HG03460 (cell line): ENCODE data around the gene CFAP91.

Experiments
- ATAC-seq: cut with Tn5 transposase; IDR thresholded peaks from one replicate; pipeline ENCODE4 v1.9.1; 2021; ENCODE audit not compliant: unreplicated experiment

The CFAP91 gene

DNA sequence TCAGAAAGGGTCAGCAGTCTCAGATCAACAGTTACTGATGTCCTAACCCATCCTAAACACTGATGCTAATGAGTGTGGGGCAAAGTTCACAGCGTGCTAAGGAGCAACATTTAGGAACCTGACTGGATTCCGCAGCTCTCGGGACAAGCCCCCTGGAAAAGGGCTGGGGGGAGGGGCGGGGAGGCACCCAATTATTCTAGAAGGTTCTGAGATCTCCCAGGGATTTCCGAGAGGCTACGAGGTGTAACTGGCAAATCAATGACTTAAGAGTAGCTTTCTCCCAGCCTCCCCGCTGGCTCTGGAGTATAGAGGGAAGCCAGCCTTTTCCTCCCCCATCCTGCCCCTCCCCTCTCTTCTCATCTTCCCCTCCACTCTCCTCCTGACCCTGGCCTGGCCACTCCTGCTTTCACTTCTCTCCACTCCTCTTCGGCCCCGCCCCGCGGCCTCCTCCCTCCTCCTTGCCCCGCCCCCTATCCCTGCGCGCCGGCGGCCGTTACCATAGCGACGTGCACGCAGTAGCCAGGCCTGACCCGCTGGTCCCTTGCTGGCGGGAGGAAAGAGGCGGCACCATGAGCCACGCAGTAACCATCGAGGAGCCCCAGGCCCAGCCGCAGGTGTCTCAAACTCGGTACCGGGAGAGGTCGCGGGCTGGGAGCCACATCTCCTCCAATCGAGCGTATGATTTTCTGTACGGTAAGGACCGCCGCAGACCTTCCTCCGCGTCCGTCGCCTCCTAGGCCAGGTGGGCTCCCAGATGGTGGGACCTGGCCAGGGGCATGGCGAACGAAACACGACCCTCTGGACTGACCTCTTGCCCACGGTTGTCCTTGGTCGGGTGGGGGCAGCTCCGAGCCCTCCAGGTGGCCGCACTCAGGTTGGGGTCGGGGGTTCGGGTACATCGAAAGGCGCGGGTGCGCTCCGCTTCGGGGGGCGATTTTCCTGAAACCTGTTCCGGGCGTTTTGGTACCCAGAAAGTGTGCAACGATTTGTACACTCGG lies at the start of gene CFAP91:
Gene CFAP91 (plus strand): TSS at position 493 of the 998 bp plus-strand sequence. CDS start 77 bp downstream, at position 570.
- peak; percentile 88 for ATAC-seq

DNA sequence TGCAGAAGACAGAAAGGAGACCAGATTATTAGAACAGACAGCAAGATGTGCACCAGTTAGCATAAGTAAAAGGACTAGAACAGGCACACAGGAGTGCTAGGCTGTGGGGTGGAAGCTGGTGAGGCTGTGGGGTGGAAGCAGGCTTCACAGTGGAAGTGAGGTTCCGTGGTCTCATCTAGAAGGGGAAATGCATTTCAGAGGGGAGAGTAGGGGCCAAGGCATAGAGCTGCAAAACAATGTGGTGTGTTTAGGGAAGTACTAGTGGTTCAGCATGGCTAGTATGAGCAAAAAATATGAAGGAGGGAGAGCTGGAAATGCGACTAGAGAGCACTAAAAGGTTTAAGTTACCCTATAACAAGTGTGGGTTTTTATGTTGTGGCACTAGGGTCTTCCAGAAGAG lies 48.9 kb upstream of the CFAP91 start:
- no peak for ATAC-seq

- ATAC-seq: no peak
Observed at GRCh38 chr3:119657887-119658702, 44.7 kb upstream of the CFAP91 start.

DNA sequence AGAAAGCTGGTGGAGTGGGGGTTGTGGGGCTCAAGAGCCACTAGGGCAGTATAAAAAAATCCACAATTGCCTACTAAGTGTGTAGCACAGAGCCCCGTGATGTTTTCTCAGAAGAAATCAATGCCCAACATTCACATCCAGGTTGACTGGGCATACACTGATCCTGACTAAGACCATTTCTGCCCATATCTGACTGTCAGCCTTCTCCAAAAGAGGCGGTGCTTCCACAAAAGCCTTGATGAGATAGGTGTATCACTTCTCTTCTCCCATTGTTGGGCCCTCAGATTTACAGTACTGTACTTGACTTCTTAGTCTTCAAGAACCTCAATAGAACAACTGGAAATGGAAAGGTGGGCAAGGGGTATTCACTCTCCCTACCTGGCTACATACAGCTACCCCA lies 43.8 kb upstream of the CFAP91 start:
- ATAC-seq: no peak

- no peak for ATAC-seq
Observed at GRCh38 chr3:119659606-119660291, 43.1 kb upstream of the CFAP91 start.

DNA sequence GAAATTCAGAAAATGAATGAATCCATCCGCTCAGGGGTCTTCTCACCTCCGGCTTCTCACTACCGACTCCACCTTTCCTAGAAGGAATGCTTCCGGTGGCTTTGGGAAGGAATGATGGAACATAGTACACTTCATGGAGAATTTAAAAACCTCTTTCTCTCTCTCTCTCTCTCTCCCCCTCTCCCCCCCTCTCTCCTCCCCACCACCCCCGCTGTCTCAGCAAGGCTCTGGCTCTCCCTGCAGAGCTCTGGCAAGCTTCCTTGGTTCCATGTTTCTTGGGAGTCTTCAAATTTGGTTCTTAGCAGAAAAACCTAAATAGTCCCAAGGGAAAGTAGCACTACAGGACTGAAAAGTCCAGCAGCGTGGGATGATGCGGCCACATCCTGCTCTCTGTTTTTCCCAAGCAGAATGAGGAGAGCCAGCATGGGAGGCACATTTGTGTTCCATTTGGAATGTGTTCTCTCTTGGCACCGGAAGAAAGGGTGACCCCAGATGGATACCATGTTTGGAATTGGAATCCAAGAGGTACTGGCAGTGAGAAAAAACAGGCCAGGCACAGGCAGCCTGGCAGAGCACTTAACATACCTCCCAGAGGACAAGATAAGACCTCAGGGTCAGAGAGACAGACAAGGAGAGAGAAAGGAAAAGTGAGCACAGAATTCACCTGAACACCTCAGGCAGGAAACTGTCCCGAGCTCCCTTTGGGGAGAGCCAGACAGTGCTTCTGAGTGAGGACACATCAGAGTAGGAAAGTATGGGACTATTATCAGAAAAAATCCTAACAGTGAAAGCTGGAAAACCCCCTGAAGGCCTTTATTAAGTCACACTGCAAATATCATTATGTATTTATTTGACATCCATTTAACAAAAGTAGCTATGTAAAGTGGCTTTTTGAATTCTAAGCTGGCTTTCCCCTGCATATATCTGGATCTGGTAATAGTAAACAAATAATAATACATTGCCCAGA lies 42.1 kb upstream of the CFAP91 start, which contains the start of gene POPDC2:
Gene POPDC2 (minus strand): TSS at position 116 of the 967 bp plus-strand sequence. CDS start 166 bp downstream, outside the sequence.
- ATAC-seq: no peak

GRCh38 chr3:119662604-119663373 lies 40.0 kb upstream of the CFAP91 start:
- ATAC-seq: no peak

DNA sequence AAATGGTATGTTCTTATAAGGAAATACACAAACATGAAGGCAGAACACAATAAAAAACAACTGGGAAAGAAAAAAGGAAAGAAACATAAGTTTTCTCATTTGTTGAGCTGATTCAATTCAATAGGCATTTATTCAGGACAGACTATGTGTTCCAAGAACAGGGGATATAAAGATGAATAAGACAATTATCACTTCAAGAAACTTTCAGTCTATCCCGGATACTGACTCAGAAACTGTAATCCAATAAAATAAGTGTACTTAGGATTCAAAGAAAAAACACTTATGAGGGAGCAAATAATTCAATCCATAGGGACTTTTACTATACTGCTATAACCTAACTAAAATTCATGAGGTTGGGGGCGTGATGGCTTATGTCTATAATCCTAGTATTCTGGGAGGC lies 38.9 kb upstream of the CFAP91 start:
- no peak for ATAC-seq

DNA sequence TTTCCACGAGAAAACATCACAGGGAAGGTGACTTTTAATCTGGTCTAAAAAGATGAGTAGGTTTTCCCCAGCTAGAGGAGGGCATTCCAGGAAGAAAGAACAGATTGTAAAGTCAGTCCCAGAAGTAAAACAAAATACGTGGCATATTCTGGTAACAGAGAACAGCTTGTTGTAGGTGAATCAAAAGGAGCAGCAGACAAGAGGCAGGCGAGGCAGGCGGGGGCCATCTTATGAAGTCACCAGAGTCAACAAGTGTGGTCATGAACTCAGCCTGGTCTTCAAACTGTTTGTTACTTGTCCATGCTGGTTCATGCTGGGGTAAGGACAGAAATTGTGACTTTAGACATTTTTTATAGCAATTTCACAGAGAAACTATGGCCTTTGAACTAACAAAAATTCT lies 38.5 kb upstream of the CFAP91 start:
- no peak for ATAC-seq

GRCh38 chr3:119664850-119665379 lies 37.9 kb upstream of the CFAP91 start:
- ATAC-seq: no peak

GRCh38 chr3:119665954-119666559 lies 36.8 kb upstream of the CFAP91 start:
- ATAC-seq: no peak

DNA sequence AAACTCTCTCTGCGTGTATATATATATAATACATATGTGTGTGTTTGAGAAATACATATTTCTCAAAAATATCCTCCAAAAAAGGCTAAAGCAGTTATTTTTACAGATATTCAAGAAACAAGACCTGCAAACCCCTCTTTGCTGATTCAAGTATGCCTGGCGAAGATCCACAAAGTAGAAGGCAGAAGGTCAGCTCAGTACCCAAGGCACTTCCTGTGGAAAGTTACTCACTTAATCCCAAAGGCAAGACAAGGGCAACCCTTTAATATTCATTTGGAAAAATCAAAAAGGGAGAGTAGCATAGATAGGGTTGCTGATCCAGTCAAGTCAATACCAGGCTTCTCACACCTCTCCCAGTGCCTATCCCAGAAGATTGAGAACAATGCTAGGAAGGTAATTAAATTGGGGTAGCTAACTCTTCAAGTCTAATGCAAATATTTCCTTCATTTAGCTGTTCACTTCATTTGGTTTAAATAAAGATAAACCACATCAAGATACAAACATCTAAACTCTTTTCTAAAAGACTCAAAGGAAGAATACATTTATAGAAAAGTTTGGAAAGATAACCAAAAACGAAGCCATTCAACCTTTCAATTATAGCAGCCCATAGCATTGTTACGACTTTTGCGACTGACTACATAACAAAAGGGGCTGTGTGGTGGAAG lies 32.8 kb upstream of the CFAP91 start:
- no peak for ATAC-seq

DNA sequence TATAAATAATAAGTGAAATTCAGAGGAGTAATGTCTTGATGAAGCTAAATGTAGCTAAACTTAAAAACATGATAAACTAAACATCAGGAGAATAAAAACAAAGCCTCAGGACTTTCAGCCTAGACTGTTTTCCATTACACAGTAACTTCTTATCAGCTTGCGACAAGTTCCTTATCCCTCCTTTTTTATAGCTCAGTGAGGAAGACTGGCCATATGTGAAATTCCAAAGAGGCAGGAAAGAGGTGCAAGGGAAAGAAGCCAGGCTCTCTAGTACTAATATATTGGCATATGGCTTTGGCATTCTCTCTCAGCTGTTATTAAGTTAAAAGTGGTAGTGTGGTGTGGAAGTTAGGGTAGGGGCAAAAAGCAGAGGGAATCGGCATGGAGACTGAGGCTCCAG lies 30.0 kb upstream of the CFAP91 start:
- no peak for ATAC-seq

DNA sequence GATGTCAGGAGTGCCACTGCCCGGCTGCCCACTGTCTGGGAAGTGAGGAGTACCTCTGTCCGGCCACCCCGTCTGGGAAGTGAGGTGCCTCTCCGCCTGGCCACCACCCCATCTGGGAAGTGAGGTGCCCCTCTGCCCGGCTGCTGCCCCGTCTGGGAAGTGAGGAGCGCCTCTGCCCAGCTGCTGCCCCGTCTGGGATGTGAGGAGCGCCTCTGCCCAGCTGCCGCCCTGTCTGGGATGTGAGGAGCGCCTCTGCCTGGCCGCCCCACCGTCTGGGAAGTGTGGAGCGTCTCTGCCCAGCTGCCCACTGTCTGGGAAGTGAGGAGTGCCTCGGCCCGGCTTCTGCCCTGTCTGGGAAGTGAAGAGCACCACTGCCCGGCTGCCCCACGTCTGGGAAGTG lies 28.9 kb upstream of the CFAP91 start:
- ATAC-seq: no peak

GRCh38 chr3:119675188-119675874 lies 27.5 kb upstream of the CFAP91 start:
- no peak for ATAC-seq

DNA sequence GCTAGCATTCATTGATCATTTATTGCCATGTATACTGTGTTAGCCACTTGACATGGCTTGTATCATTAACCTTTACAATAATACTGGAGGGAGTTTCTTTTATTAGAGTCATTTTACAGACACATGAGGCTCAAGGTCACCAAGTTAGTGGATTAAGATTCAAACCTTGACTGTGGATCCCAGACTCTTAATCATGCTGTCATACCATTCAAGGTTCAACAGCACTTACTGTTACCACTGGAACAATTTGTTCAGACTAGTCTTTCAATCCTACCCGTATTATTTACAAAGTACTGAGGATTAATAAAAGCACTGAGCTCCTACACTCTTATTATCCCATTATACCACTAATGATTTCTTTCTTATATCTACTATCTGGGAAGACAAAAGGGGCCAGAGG lies 26.8 kb upstream of the CFAP91 start:
- ATAC-seq: no peak
